Stomach smooth muscle (tissue), 2 donors: ENCODE measurements around the gene CASP5.

ENCODE experiments used
- H3K27ac ChIP-seq: one replicate; pipeline ENCODE4 v1.7.0; 2013; ENCODE audit warnings: mild to moderate bottlenecking, low read length, inconsistent platforms
- H3K27me3 ChIP-seq, 2 donors: one replicate each; pipeline ENCODE4 v1.7.0; 2013; ENCODE audit warnings: low read length in 2 of 2; ENCODE audit not compliant: insufficient read depth in 2 of 2, control insufficient read depth in 1 of 2
- H3K36me3 ChIP-seq, 2 donors: one replicate each; pipeline ENCODE4 v1.7.0; 2013; ENCODE audit warnings: low read length in 2 of 2; ENCODE audit not compliant: control insufficient read depth in 2 of 2, insufficient read depth in 2 of 2
- H3K4me1 ChIP-seq: one replicate; pipeline ENCODE4 v1.7.0; 2013; ENCODE audit warnings: low read length; ENCODE audit not compliant: control insufficient read depth, insufficient read depth
- H3K4me3 ChIP-seq, 2 donors: one replicate each; pipeline ENCODE4 v1.7.0; 2013; ENCODE audit warnings: low read length in 2 of 2
- H3K9ac ChIP-seq, 2 donors: one replicate each; pipeline ENCODE4 v1.7.0; 2013; ENCODE audit warnings: low read length in 2 of 2, mild to moderate bottlenecking in 1 of 2
- H3K9me3 ChIP-seq, 2 donors: one replicate each; pipeline ENCODE4 v1.7.0; 2013; ENCODE audit warnings: low read length in 2 of 2; ENCODE audit not compliant: control insufficient read depth in 2 of 2
- donor health status: healthy.
- donor health status: Pancreatic carcinoma.

CASP5 gene

DNA sequence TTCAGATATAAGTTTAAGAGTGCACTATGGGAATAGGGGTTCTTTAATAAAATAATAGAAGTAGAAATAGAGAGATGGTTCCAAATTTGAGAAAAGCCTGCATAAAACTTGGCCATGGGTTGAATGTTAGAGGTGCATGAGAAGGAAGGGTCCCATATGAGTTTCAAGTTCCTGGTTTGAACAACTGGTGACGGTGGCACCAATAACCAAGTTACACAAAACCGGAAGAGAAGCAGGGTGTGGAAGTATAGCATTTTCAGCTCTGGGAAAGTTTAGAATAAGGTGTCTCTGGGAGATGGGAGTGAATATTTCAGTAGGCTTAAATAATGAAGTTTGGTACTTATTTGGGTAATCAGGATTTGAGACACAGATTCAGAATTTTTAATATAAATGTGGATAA, 9.5 kb upstream of the CASP5 start:
- H3K4me3 ChIP-seq = no peak overlapping the region
- no peak overlapping the region for H3K9ac ChIP-seq
- no peaks in the 10 kb centered on the region for H3K4me1 ChIP-seq

DNA sequence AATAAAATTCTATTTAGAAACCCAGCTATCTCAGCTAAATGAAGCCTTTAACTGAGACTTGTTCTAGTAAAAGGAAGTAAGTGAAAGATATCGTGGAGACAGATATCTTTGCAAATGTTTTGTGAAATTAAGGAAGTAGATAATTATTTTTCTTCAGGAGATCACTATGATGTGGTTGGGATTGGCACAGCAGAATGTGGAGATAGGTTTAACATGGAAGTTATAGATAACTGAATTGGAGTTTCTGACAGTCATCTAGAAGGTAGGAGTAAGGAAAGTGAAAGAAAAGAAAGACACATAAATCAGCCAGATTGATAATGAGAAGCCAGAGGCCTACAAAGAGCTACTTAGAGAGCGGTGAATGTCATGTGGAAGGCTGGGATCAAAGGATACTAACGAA, 4.7 kb upstream of the CASP5 start:
- peaks cover 0 to 4% of the 10 kb centered on the region in 2 donors for H3K36me3 ChIP-seq
- no peak overlapping the region for H3K9ac ChIP-seq
- H3K4me3 ChIP-seq = no peak overlapping the region
- H3K9me3 ChIP-seq = no peaks in the 10 kb centered on the region
- no peaks in the 10 kb centered on the region for H3K27me3 ChIP-seq
- H3K4me1 ChIP-seq = no peaks in the 10 kb centered on the region
- no peak overlapping the region for H3K27ac ChIP-seq

More for the DNA sequence above, 9.5 kb upstream of the CASP5 start:
- H3K27me3 ChIP-seq = no peaks in the 10 kb centered on the region
- H3K9me3 ChIP-seq = no peaks in the 10 kb centered on the region
- no peak overlapping the region for H3K27ac ChIP-seq
- peaks cover 0 to 3% of the 10 kb centered on the region in 2 donors for H3K36me3 ChIP-seq

- H3K9ac ChIP-seq = no peak overlapping the region
- H3K27me3 ChIP-seq = no peaks in the 10 kb centered on the region
- H3K36me3 ChIP-seq = peaks cover 0 to 2% of the 10 kb centered on the region in 2 donors
- H3K4me1 ChIP-seq = no peaks in the 10 kb centered on the region
- H3K27ac ChIP-seq = no peak overlapping the region
- no peaks in the 10 kb centered on the region for H3K9me3 ChIP-seq
- H3K4me3 ChIP-seq = no peak overlapping the region
Measured at GRCh38 chr11:105024394-105024793, 1.4 kb upstream of the CASP5 start.

- no peak overlapping the region for H3K27ac ChIP-seq
- H3K36me3 ChIP-seq = peaks cover 0 to 2% of the 10 kb centered on the region in 2 donors
- no peaks in the 10 kb centered on the region for H3K4me1 ChIP-seq
- no peaks in the 10 kb centered on the region for H3K9me3 ChIP-seq
- no peak overlapping the region for H3K4me3 ChIP-seq
- no peak overlapping the region for H3K9ac ChIP-seq
- H3K27me3 ChIP-seq = no peaks in the 10 kb centered on the region
Measured at GRCh38 chr11:105022527-105022926, 441 bp downstream of the CASP5 start.

DNA sequence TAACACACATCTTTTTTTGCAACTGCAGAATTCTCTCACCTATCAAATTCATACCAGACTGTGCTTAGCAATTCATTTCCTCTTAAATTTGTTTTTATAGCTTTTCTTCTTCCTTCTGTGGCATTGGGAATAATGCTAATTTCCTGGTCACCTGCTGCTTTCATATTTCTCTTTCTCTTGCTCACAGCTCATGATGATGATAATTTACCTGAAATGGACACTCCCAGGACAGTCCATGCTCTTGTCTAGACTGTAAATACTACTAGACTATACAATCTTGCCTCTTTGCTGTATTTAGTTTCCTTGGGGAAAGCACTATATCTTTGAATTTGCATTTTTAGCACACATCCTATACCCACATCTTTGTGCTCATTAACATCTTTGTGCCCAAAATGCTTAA, 15.5 kb downstream of the CASP5 start:
- no peaks in the 10 kb centered on the region for H3K27me3 ChIP-seq
- H3K27ac ChIP-seq = no peak overlapping the region
- no peaks in the 10 kb centered on the region for H3K4me1 ChIP-seq
- H3K9me3 ChIP-seq = no peaks in the 10 kb centered on the region
- no peaks in the 10 kb centered on the region for H3K36me3 ChIP-seq
- no peak overlapping the region for H3K4me3 ChIP-seq
- no peak overlapping the region for H3K9ac ChIP-seq

GRCh38 chr11:105005451-105005845, 17.5 kb downstream of the CASP5 start:
- Histone ChIP-seq H3K9ac (no peak overlapping the region), H3K4me1 (no peaks in the 10 kb centered on the region), H3K4me3 (no peak overlapping the region), H3K27me3 (no peaks in the 10 kb centered on the region), H3K9me3 (no peaks in the 10 kb centered on the region), H3K36me3 (no peaks in the 10 kb centered on the region), H3K27ac (no peak overlapping the region)

DNA sequence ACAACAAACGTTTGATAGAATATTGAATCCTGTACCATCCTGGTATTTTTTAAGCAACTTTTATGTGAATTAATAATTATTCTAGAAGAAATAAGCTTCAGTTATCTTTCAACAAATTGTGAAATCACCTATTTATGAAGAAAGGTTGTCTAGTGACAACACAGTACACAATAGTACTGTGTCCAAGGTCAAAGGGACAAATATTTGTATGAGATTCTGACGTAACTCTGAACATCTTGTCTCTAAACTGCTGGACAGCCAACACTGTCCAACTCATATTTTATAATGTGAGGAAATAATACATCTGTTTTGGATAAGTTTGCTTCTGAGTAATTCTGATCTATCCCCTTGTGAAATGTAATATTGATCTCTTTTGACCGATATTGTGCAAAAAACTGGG, 18.9 kb downstream of the CASP5 start:
- no peak overlapping the region for H3K27ac ChIP-seq
- H3K27me3 ChIP-seq = no peaks in the 10 kb centered on the region
- no peaks in the 10 kb centered on the region for H3K4me1 ChIP-seq
- H3K9me3 ChIP-seq = no peaks in the 10 kb centered on the region
- no peak overlapping the region for H3K4me3 ChIP-seq
- no peaks in the 10 kb centered on the region for H3K36me3 ChIP-seq
- no peak overlapping the region for H3K9ac ChIP-seq

DNA sequence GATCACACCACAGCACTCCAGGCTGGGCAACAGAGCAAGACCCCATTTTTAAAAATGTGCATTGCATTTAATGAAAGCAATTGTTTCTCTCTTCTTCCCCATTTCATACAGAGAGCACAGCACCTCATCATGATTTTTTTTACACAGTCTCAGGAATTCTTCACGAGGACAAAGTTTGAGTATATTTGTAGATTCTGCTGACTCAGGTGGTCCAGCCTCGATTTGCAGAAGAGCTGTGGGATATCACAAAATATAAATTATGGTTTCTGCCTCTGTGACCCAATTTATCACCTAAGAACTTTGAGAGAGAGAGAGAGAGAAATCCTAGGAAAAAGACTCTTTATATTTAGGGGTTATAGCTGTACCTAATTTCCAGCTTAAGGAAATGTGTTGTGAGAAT, 19.8 kb downstream of the CASP5 start:
- H3K9me3 ChIP-seq = no peaks in the 10 kb centered on the region
- H3K4me1 ChIP-seq = no peaks in the 10 kb centered on the region
- no peak overlapping the region for H3K27ac ChIP-seq
- H3K27me3 ChIP-seq = no peaks in the 10 kb centered on the region
- no peak overlapping the region for H3K9ac ChIP-seq
- no peaks in the 10 kb centered on the region for H3K36me3 ChIP-seq
- no peak overlapping the region for H3K4me3 ChIP-seq

- no peak overlapping the region for H3K9ac ChIP-seq
- no peaks in the 10 kb centered on the region for H3K27me3 ChIP-seq
- no peaks in the 10 kb centered on the region for H3K4me1 ChIP-seq
- H3K36me3 ChIP-seq = no peaks in the 10 kb centered on the region
- H3K9me3 ChIP-seq = no peaks in the 10 kb centered on the region
- no peak overlapping the region for H3K4me3 ChIP-seq
- no peak overlapping the region for H3K27ac ChIP-seq
Measured at GRCh38 chr11:105000797-105001196, 22.2 kb downstream of the CASP5 start.

- Histone ChIP-seq H3K27ac (no peak overlapping the region), H3K4me3 (no peak overlapping the region), H3K27me3 (no peaks in the 10 kb centered on the region), H3K4me1 (no peaks in the 10 kb centered on the region), H3K9me3 (no peaks in the 10 kb centered on the region), H3K9ac (no peak overlapping the region), H3K36me3 (no peaks in the 10 kb centered on the region)
Measured at GRCh38 chr11:105000167-105000566, 22.8 kb downstream of the CASP5 start.

DNA sequence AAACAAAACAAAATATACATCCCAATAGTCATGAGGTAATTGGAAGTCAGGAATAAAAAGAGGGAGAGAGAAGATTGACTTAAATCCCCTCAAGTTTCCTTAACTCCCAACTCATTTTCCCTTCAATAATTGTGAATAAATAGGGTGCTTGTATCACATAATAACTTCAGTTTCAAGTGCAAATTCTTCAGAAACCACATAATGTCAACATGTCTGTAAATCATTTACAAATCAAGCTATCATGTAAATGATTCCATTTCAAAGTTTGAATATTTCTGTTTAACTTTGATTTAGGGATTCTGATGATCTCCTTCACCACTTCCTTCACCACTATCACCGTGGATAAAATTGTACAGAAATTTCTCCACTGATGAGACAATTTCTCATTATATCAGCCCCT, 23.2 kb downstream of the CASP5 start:
- Histone ChIP-seq H3K9me3 (no peaks in the 10 kb centered on the region), H3K36me3 (no peaks in the 10 kb centered on the region), H3K27me3 (no peaks in the 10 kb centered on the region), H3K4me3 (no peak overlapping the region), H3K4me1 (no peaks in the 10 kb centered on the region), H3K9ac (no peak overlapping the region), H3K27ac (no peak overlapping the region)

- no peaks in the 10 kb centered on the region for H3K36me3 ChIP-seq
- no peak overlapping the region for H3K4me3 ChIP-seq
- H3K27me3 ChIP-seq = no peaks in the 10 kb centered on the region
- H3K27ac ChIP-seq = no peak overlapping the region
- no peaks in the 10 kb centered on the region for H3K4me1 ChIP-seq
- no peak overlapping the region for H3K9ac ChIP-seq
- H3K9me3 ChIP-seq = no peaks in the 10 kb centered on the region
Measured at GRCh38 chr11:104997288-104997687, 25.7 kb downstream of the CASP5 start.
